ENCODE results near the gene CLEC4A.
"Not testable (repeated sequence)": the region's sequence is repeated elsewhere in the genome, so short reads cannot be mapped to it uniquely, and the experiment has no call there.

Gene CLEC4A

DNA sequence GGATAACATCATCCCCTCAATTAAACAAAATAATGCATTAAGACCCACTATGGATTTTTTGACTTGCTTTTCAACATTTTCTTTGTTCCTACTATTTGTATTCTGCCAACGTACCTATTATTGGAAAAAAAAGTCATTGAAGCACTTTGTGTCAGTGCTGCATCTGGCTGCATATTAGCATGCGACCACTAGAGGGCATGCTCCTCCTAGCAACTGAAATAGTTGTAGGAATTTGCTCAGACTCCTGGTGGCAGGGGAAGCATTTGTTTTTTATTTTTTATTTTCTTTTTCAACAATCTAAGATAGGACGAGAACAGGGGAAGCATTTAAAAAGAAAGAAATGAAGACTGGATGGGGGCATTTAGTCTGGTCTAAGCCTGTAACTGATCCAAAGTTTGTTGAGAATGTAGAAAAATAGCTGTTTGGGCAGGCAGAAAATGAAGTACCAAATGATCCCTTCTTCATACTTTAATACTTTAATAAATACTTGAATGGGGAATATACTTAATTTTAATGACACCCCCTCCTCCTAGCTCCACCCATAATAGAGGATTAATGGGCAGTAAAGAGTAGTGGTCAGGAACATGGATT is 14.5 kb upstream of the CLEC4A start:
- Histone ChIP-seq H3K79me2 (ENCODE audit: control insufficient read depth, low read length) (no peaks in the 10 kb centered on the region), H3K4me3 (ENCODE audit: low read length) (no peak overlapping the region), H3K36me3 (ENCODE audit: control insufficient read depth, low read length) (no peaks in the 10 kb centered on the region), H3F3A (ENCODE audit: control insufficient read depth, insufficient read depth) (no peaks in the 10 kb centered on the region), H3K4me1 (ENCODE audit: control insufficient read depth, low read length) (peaks cover 3% of the 10 kb centered on the region; the same call in 1 of the 2 replicates), H3K27ac (ENCODE audit: low read depth, low read length) (no peak overlapping the region), H3K27me3 (ENCODE audit: control insufficient read depth, low read length) (no peaks in the 10 kb centered on the region), H3K9me2 (replicated peaks; ENCODE audit: control insufficient read depth, low read length) (no peaks in the 10 kb centered on the region), H4K20me1 (ENCODE audit: control insufficient read depth, insufficient read depth, low read depth, low read length) (no peaks in the 10 kb centered on the region), H3K4me2 (ENCODE audit: low read length) (peak overlapping the region; percentile 14; the same call in 1 of the 2 replicates), H3K9me3 (ENCODE audit: control insufficient read depth, insufficient read depth, low read length) (no peaks in the 10 kb centered on the region)
- TF ChIP-seq, protein P1, sequence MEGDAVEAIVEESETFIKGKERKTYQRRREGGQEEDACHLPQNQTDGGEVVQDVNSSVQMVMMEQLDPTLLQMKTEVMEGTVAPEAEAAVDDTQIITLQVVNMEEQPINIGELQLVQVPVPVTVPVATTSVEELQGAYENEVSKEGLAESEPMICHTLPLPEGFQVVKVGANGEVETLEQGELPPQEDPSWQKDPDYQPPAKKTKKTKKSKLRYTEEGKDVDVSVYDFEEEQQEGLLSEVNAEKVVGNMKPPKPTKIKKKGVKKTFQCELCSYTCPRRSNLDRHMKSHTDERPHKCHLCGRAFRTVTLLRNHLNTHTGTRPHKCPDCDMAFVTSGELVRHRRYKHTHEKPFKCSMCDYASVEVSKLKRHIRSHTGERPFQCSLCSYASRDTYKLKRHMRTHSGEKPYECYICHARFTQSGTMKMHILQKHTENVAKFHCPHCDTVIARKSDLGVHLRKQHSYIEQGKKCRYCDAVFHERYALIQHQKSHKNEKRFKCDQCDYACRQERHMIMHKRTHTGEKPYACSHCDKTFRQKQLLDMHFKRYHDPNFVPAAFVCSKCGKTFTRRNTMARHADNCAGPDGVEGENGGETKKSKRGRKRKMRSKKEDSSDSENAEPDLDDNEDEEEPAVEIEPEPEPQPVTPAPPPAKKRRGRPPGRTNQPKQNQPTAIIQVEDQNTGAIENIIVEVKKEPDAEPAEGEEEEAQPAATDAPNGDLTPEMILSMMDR (IDR thresholded peaks at IDR 0.05; ENCODE audit: low read depth, low read length, poor library complexity, severe bottlenecking), result peak; percentile 95
- no peak for TF ChIP-seq EZH2phosphoT487 (IDR thresholded peaks at IDR 0.05; ENCODE audit: borderline replicate concordance, low read length)

DNA sequence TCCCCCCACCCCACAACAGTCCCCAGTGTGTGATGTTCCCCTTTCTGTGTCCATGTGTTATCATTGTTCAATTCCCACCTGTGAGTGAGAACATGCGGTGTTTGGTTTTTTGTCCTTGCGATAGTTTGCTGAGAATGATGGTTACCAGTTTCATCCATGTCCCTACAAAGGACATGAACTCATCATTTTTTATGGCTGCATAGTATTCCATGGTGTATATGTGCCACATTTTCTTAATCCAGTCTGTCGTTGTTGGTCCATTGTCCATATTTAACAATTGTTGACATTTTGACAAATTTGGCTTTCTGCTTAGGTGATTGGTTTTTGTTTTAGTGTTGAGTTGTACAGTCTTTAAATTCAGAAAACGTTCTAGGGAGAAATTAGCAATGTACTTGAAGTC is 10.3 kb upstream of the CLEC4A start:
- not testable (repeated sequence) for H3K4me2 ChIP-seq (ENCODE audit: low read length); H3K79me2 ChIP-seq (ENCODE audit: control insufficient read depth, low read length); H3K4me3 ChIP-seq (ENCODE audit: low read length); H3K27ac ChIP-seq (ENCODE audit: low read depth, low read length); H4K20me1 ChIP-seq (ENCODE audit: control insufficient read depth, insufficient read depth, low read depth, low read length); H3K9me3 ChIP-seq (ENCODE audit: control insufficient read depth, insufficient read depth, low read length); H3K9me2 ChIP-seq (replicated peaks; ENCODE audit: control insufficient read depth, low read length); H3K27me3 ChIP-seq (ENCODE audit: control insufficient read depth, low read length); H3K36me3 ChIP-seq (ENCODE audit: control insufficient read depth, low read length); H3K4me1 ChIP-seq (ENCODE audit: control insufficient read depth, low read length); H3F3A ChIP-seq (ENCODE audit: control insufficient read depth, insufficient read depth)

DNA sequence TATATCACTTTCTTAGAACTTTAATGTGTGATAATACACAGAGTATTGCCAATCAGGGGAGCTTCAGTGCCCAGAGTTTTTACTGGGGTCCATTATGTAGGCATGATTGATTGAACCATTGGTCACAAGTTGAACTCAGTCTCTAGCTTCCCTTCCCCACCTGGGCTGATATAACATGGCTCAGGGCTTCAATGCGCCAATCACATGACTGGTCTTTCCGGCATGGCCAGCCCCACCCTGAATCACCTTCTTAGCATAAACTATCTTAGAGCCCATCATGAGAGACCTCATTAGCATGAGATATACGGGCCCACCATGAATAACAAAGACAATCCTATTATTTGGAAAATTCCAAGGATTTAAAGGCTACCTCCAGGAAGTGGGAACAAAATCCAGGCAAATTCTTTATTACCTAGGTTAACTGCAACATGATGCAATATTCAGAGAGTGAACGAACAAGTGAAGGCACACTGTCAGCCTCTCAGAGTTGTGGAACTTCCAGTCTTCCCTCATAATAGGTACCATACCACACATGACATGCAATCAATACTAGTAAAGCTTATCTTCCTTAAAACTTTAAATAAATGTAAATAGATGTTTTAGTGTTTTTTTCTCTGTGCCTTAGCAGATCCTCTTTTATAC is 3.2 kb upstream of the CLEC4A start:
- H3F3A ChIP-seq (ENCODE audit: control insufficient read depth, insufficient read depth), result no peaks in the 10 kb centered on the region
- TF ChIP-seq EZH2phosphoT487 (IDR thresholded peaks at IDR 0.05; ENCODE audit: borderline replicate concordance, low read length), result no peak
- TF ChIP-seq, protein P1 (IDR thresholded peaks at IDR 0.05; ENCODE audit: low read depth, low read length, poor library complexity, severe bottlenecking), result no peak
- no peaks in the 10 kb centered on the region for H3K27me3 ChIP-seq (ENCODE audit: control insufficient read depth, low read length)
- no peaks in the 10 kb centered on the region for H3K36me3 ChIP-seq (ENCODE audit: control insufficient read depth, low read length)
- no peak overlapping the region for H3K27ac ChIP-seq (ENCODE audit: low read depth, low read length)
- no peaks in the 10 kb centered on the region for H4K20me1 ChIP-seq (ENCODE audit: control insufficient read depth, insufficient read depth, low read depth, low read length)
- H3K4me1 ChIP-seq (ENCODE audit: control insufficient read depth, low read length), result no peaks in the 10 kb centered on the region
- no peaks in the 10 kb centered on the region for H3K9me3 ChIP-seq (ENCODE audit: control insufficient read depth, insufficient read depth, low read length)
- H3K4me2 ChIP-seq (ENCODE audit: low read length), result no peak overlapping the region
- no peaks in the 10 kb centered on the region for H3K9me2 ChIP-seq (replicated peaks; ENCODE audit: control insufficient read depth, low read length)
- no peak overlapping the region for H3K4me3 ChIP-seq (ENCODE audit: low read length)
- no peaks in the 10 kb centered on the region for H3K79me2 ChIP-seq (ENCODE audit: control insufficient read depth, low read length)

DNA sequence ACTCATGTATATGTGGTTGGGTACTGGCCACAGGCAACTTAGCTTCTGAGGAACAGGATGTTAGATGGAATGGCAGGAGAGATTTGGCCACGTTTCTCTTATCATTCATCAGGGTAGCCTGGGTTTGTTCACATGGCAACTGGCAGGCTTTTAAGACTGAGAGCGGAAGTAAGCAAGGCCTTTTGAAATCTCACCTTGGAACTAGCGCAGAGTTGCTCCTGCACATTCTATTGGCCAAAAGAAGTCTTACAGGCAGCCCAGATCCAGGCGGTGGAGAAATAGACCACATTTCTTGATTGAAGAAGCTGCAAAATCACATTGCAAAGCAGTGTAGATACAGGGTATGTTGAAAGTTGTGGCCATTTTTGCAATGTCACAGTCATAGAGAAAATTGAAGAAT is 3.7 kb downstream of the CLEC4A start:
- Histone ChIP-seq H3K27me3 (ENCODE audit: control insufficient read depth, low read length) (no peaks in the 10 kb centered on the region), H3K4me3 (ENCODE audit: low read length) (no peak overlapping the region), H4K20me1 (ENCODE audit: control insufficient read depth, insufficient read depth, low read depth, low read length) (no peaks in the 10 kb centered on the region), H3K4me1 (ENCODE audit: control insufficient read depth, low read length) (no peaks in the 10 kb centered on the region), H3K36me3 (ENCODE audit: control insufficient read depth, low read length) (no peaks in the 10 kb centered on the region), H3K4me2 (ENCODE audit: low read length) (no peak overlapping the region), H3F3A (ENCODE audit: control insufficient read depth, insufficient read depth) (no peaks in the 10 kb centered on the region), H3K9me2 (replicated peaks; ENCODE audit: control insufficient read depth, low read length) (no peaks in the 10 kb centered on the region), H3K27ac (ENCODE audit: low read depth, low read length) (no peak overlapping the region), H3K79me2 (ENCODE audit: control insufficient read depth, low read length) (no peaks in the 10 kb centered on the region), H3K9me3 (ENCODE audit: control insufficient read depth, insufficient read depth, low read length) (no peaks in the 10 kb centered on the region)
- no peak for TF ChIP-seq EZH2phosphoT487 (IDR thresholded peaks at IDR 0.05; ENCODE audit: borderline replicate concordance, low read length)
- TF ChIP-seq, protein P1 (IDR thresholded peaks at IDR 0.05; ENCODE audit: low read depth, low read length, poor library complexity, severe bottlenecking), result no peak

DNA sequence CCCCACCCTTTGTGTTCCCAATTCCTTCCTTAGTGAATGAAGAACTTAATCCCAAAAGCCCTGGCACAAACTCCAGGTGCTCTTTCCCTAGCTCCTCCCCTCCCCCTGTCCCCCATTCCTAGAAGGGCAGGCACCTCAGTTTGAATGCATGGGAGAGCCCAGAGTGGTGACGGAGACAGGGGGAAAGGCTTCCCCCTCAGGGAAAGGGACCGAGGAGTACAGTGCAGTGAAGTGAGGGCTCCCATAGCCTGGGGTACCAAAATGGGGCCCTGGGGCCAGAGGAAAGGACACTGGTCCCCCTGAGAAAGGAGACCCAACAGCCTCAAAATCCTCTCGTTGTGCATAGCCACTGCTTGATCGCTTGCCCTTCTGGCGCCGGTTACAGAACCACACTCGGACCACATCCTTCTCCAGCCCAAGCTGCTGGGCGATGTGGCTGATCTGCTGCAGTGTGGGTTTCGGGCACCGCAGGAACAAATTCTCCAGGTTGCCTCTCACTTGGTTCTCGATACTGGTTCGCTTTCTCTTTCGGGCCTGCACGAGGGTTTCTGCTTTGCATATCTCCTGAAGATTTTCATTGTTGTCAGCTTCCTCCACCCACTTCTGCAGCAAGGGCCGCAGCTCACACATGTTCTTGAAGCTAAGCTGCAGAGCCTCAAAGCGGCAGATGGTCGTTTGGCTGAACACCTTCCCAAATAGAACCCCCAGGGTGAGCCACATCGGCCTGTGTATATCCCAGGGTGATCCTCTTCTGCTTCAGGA is 10.4 kb downstream of the CLEC4A start:
- not testable (repeated sequence) for H3K4me1 ChIP-seq (ENCODE audit: control insufficient read depth, low read length); H3K4me3 ChIP-seq (ENCODE audit: low read length); H4K20me1 ChIP-seq (ENCODE audit: control insufficient read depth, insufficient read depth, low read depth, low read length); H3K27ac ChIP-seq (ENCODE audit: low read depth, low read length); H3F3A ChIP-seq (ENCODE audit: control insufficient read depth, insufficient read depth); H3K27me3 ChIP-seq (ENCODE audit: control insufficient read depth, low read length); H3K79me2 ChIP-seq (ENCODE audit: control insufficient read depth, low read length); H3K9me3 ChIP-seq (ENCODE audit: control insufficient read depth, insufficient read depth, low read length); H3K36me3 ChIP-seq (ENCODE audit: control insufficient read depth, low read length); H3K9me2 ChIP-seq (replicated peaks; ENCODE audit: control insufficient read depth, low read length); H3K4me2 ChIP-seq (ENCODE audit: low read length)
